Stimulated activated CD4-positive, alpha-beta T cell treated with anti-CD3 and anti-CD28 coated beads, Interleukin-1b, Interleukin-23, amount 100 ng/mL, for 24 hours (primary cell): ENCODE results near the gene VCL.
"Not testable (repeated sequence)": the region's sequence is repeated elsewhere in the genome, so short reads cannot be mapped to it uniquely, and the experiment has no call there.

Experiments
- DNase-seq, 4 experiments: peaks; one replicate each; pipeline ENCODE4 v3.0.0-alpha.2; 2020; ENCODE audit warnings: low read depth in 4 of 4, low spot score in 1 of 4

VCL gene

DNA sequence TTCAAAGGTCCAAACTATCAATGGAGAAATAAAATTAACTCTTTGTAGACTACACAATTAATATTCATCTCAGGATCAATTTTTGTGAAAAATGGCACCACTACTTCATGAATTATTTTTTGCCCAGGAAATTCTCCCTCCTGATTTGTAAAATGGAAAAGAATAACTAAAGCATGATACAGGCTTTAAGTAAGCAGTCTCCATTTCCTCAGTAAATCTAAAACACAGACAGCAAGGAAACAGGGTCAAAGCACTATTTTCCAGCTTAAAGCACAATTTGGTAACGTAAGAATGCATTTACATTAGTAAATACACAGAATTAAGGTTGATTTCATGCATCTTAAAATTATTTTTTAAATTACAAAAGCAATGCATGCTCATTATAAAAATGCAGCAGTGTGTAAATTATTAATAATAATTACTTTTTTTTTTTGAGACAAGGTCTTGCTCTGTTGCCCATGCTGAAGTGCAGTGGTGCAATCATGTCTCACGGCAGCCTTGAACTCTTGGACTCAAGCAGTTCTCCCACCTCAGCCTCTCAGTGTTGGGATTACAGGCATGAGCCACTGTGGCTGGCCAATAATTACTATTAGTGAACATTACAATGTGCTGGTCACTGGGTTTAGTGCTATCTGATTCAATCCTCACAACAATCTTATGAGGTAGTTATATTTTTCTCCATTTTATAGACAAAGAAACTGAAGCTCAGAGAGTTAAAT is 26.1 kb upstream of the VCL start:
- DNase-seq: no peak

DNA sequence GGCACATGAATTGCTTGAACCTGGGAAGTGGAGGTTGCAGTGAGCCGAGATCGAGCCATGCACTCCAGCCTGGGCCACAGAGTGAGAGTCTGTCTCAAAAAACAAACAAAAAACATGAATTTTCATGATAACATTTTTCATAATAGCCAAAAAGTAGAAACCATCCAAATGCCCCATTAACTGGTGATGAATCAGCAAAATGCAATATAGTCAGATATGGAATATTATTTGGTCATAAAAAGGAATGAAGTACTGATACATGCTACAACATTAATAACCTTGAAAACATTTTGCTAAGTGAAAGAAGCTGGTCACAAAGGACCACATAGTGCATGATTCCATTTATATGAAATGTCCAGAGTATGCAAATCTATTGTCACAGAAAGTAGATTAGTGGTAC is 24.5 kb upstream of the VCL start:
- DNase-seq: no peak

DNA sequence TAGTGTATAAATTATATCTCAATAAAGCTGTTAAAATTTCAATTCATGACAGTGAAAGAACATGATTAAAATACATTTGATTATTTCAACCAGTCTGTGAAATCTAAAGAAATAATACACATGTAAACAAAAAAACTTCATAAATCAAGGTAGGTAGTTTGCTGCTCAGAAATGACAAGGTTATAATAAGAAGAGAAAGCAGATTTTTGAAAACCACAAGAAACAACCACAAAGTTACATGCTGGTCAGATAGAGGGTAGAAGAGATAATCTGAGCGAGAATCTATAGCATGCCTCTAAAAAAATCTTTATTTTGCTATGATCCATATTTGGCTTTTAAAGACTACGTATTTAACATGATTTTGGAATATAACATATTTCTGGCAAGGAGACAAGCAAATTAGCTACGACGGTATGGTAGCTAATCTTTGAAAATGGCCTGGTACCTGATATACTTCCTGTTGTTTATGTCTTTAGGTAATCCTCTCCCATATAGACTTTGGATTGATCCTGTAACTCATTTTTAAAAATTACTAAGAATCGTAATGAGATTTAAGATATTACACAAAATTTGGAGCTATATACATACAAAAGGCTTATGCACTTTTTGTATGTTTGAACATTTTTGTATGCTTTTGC is 23.5 kb upstream of the VCL start:
- DNase-seq: no peak

DNA sequence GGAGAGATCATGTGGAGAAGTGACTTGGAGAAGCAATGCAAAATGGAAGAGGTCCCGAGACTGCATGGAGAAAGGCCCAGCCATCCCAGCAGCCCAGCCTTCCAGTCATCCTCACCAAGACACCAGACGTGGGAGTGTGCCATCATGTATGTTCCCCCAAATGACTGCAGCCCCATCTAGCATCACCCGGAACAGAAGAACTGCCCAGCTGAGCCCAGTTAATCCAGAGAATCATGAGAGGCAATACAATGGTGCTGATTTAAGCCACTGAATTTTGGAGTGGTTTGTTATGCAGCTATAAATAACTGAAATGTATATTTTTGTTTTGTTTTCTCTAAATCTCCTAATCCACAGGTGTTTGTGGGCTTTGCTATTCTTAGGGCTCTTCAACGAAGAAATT is 22.5 kb upstream of the VCL start:
- no peak for DNase-seq

DNA sequence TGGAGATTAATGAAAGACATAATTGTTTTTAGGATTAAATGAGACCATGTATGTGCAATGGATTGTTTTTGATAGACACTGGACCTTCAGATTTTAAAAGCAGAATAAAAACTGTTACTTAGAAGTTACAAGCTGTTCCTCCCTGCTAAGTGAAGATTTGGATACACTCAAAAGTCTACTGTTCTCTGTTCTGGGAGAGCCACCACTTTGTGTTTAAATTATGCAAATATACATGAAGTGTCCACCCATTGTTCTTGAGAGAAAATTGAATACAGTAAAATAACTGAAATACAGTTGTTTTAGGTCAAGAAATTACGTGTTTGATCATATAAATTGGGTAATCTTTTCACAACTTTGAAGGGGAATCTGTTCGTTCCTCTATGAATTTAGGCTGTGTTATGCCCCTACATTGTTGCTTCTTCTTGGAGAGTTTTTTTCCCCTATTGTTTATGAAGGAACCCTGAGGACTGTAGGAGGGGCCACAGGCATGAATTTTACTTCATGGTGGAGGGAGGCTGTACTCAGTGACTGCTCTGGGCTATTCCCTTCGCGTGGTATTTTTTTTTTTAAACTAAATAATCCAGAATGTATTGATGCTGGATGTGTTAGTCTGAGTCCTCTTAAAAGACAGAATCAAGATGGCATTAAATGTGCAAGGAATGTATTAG is 18.6 kb upstream of the VCL start:
- DNase-seq: no peak

DNA sequence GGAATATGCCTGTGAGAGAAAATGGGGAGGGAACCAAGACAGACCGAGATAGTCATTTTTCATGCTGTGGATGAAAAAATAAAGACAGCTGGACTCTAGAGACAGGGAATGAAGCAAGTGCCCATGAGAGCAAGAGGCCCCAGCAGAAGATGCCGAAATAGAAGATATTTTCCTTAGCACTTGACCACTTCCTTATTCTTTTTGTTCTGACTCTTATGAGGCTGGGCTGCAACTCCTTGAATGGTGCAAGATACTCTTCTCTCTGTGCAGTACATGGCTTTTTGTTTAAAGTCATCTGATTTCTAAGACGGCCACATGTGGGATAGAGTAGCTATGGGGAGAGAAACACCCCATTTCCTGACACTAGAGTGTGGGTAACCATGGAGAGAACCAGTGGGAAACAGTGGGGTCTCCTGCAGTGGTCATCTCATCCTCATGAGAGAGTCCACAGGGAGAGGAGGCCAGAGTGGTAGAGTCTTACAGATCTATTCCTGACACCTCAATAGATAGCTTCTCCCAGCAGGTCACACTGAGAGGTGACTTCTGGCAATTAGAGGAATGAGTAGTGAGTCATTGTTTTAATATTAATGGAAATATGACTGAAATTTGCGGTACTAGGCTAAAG is 18.0 kb upstream of the VCL start:
- no peak for DNase-seq

DNA sequence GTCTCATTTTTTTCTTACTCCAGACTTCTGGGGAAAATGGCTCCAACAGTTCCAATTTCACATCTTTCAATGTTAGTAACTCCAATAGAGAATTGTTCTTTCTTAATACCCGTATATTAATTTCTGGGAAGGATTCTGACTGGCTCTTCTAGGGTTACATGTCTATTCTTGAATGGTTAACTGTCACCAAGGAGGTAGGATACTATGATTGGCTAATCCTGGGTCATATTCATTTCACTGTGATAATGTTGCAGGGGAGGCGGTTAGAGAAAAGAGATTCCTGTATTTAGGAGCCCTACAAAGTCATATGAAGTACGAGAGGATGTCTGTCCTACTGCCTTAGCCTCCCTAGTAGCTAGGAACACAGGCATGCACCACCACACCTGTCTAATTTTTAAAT is 16.1 kb upstream of the VCL start:
- no peak for DNase-seq

DNA sequence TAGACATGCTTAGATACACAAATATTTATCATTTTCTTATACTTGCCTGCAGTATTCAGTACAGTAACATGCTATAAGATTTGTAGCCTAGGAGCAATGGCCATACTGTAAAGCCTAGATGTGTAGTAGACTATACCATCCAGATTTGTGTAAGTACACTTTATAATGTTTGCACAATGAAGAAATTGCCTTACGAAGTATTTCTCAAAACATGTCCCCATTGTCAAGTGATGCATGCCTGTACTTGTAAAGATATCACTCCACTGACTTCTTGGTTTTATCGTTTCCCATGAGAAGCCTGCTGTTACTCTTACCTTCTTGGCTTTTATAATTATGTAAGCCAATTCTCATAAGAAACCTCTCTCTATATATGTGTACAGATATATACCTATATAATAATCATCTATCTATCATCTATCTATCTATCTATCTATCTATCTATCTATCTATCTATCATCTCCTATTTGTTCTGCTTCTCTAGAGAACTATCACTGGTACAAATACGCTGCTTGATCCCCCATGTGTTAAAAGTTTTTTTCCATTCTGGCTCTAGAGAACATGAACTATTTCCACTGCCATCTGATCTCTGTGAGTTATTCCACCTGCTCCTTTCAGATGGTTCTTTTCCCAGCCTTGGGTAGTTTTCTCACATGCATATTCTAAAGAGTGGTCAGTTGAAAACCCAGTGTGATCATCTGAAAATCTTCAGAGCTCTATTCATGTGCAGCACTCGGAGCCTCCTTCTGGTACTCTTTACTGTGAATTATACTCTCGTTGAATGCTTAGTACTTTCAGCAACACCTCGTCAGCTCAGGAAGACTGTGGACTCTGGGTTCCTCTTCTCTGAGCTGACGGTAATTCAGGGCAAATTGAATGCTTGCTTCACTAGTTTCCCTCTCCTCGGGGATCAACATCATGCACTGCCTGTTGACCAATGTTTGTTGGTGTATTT is 14.5 kb upstream of the VCL start:
- DNase-seq: no peak

DNA sequence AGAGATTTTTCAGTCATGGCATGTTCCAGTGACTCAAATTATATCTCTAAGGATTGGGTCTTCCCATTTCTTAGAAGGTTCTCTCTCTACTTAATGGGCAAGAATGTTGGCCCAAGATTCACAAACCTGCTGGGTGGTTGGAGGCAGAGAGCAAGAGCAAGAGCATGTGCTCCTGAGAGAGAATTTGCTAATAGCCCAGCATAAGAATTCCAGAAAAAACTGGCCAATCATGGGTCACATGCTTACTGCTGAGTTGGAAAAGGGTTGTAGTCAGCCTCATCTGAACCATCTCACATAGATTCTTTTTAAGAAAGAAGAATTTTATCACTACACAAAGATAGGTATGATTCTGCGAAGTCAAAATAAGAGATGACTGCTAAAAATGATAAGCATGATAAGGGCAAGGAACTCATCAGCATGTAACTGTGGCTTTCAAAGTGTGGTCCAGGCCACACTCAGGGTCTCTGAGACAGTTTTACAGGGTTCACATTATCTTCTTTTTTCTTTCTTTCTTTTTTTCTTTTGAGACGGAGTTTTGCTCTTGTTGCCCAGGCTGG is 8.2 kb upstream of the VCL start:
- no peak for DNase-seq

DNA sequence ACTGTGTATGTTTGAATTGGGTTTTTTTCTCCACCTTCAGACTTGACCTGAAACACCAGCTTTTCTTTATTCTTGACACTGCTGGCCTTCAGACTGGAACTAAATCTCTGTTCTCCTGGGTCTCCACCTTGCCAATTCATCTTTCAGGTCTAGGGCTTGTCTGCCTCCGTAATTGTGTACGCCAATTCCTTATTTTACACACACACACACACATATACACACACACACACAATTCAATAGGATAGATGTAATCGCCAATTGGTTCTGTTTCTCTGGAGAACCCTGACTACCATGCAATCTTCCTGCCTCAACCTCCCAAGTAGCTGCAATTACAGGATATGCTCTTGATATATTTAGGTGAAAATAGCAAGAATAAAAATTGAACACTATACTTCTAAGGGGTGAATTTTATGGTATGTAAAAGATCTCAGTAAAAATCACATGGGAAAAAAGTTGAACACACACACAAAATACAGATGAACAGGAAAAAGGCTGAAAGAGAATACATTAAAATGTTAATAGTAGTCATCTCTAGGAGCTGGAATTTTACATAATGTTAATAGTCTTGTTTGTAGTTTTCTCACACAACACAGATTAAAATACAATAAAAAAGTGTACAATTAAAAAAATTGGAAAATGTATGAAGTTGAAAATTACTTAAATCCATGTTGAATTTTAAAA is 6.6 kb upstream of the VCL start:
- no peak for DNase-seq

DNA sequence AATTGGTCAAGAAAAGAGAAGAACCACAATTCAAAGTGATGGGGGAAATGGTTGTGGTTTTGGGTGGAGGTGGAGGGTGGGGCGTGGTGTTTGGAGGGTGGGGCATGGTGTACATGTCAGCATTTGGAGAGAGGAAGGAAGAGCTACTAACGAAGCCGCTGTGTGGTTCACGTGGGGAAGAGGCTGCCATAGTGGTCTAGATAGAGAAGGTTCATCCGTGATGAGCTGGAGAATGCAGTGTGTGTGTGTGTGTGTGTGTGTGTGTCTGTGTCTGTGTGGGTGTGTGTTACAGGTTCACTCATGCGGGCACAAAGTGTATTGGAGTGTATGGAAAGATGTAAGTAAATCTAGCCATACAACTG is 6.1 kb upstream of the VCL start:
- peak in 3 of 4 experiments; percentile 20 to 62 (median 33) for DNase-seq

DNA sequence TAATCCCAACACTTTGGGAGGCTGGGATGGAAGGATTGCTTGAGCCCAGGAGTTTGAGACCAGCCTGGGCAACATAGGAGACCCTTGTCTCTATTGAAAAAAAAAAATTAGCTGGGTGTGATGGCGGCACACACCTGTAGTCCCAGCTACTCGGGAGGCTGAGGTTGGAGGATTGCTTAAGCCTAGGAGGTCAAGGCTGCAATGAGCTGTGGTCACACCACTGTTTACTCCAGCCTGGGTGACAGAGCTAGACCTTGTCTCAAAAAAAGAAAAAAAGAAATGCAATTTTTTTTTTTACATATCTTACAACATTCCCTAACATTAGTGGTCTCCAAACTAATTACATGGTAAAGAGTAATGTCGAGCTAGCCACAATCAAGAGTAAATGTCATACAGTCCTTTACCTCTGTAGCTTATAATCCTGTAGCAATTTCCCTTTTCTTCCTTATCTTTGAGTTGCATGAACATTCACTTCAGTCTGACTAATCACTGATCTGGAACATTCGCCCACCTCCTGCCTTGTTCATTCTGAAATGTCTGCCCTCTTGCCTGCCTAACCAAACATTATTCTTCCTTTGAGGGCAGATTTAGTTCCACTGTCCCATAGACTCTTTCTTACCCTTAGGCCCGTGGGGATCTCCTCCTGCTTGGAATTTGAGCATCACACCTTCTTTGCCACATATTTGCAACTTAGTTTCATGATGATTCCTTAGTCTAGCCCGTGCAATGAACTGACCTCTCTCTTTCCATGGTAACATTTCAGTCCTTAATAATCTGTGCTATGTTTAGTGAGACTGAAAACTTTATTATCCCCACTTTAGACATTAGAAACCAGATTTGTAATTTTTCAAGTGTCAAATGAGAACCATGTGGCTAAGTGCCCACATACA is 4.8 kb upstream of the VCL start:
- DNase-seq: no peak

DNA sequence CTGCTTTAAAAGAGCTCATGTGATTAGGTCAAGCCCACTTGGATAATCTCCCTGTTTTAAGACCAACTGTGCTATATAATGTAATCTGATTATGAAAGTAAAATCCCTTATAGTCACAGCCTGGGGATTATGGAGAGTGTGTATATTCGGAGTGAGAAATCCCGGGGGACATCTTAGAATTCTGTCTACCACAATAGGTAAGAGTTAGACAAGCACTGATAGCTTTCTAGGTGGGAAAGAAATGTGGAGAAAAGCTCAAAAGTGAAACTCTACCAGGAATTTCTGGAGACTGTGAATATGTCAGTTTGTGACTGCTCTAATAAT is 2.9 kb upstream of the VCL start:
- no peak for DNase-seq

DNA sequence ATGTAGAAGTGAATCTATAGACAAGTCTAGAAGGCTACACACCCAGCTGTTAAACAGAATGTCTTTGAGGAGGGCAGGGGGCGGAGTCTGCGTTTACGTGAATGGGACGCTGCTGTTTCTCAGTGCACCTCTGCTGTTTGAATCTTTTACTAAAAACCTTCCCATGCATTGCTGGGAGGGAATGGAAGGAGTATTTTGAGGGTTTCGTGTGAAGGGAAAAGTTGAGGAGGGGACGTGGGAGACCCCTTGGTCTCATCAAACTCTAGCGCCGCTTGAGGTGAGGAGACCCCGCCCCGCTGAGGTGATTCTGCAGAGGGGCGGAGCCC is 492 bp upstream of the VCL start:
- peak in 2 of 4 experiments; percentile 57 to 59 for DNase-seq

DNA sequence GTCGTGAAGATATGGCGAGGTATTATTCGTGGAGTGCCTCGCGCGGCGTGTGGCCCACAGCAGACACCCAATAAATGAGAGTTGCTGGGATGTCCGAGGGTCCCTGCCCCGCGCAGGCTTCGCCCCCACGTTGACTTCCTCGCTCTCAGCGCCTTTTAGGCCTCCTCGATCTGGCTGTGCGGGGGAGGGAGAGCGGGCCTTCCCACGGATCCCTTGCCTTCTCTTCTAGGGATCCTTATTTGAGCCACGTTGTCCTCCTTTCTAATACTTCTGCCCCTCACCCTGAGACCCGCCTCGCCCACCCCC is 660 bp downstream of the VCL start:
- DNase-seq: no peak

DNA sequence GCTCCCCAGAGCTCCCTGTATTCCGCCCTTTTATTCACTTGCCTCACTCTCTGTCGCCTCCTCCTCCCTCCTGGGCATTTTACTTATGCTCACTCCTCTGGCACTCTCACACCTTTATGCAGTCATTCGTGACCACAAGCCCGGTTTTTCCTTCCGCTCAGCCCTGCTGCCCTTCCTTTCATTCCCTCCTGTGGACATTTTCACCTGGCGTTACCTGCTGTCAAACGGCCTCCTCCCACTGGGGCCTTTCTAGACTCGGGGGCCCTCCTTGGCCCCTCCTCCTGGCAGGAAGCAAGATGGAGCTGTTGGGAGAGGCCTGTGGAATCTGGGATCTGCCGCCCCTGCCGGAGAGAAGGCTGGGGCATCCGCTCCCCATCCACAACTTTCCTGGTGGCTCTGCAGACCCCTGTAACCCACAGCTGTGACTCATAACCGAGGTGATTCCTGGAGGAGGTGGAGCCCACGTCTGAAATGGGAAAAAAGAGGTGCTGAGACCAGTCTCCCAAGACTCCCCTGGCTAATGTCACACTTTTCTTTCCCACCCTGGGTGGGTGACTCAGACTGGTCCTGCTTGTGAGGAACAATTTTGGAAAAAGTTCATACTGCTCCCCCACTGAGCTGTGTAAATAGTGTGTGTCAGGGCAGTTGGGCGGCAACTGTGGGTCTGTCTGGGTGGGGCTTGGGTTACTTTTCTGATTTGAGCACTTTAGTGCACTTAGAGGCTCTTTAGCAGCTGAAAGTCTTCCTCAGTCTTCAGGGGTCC is 1.2 kb downstream of the VCL start:
- peak in 1 of 4 experiments; percentile 5 for DNase-seq

DNA sequence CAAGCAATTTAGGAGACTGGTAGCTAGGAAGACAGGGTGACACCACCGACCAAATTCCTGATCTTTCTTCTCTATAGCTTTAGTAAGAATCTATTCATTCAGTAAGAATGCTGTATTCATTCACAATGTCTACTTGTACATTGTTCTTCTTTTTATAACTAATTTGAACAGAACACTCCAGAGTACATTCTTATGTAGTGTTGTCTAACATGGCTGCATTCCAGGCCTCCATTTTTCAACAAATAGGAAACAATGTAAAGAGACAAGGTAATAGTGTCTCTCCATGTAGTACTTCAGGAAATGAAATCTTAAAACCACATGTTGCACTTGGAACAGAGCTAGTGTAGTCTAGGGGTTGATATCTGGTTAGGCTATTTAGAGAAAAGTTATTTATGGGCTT is 1.8 kb downstream of the VCL start:
- no peak for DNase-seq

DNA sequence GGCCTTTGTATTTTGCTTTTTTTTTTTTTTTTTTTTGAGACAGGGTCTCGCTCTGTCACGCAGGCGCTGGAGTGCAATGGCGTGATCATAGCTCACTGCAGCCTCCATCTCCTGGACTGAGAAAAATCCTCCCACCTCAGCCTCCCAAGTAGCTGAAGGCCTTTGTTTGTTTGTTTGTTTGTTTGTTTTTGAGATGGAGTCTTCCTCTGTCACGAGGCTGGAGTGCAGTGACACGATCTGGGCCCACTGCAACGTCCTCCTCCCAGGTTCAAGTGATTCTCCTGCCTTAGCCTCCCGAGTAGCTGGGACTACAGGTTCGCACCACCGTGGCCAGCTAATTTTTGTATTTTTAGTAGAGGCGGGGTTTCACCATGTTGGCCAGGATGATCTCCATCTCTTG is 2.3 kb downstream of the VCL start:
- DNase-seq: not testable (repeated sequence)
